LNCAP (cell line): ENCODE results near the gene PARD3B.

Source experiments
- TF ChIP-seq, protein P1 (sequence below): fragments of 450-650 bp; IDR thresholded peaks from 2 replicates; pipeline ENCODE4 v1.5.1; 2017; ENCODE audit warnings: mild to moderate bottlenecking

PARD3B gene

GRCh38 chr2:205169464-205169863 is 624.2 kb downstream of the PARD3B start:
- TF ChIP-seq, protein P1, sequence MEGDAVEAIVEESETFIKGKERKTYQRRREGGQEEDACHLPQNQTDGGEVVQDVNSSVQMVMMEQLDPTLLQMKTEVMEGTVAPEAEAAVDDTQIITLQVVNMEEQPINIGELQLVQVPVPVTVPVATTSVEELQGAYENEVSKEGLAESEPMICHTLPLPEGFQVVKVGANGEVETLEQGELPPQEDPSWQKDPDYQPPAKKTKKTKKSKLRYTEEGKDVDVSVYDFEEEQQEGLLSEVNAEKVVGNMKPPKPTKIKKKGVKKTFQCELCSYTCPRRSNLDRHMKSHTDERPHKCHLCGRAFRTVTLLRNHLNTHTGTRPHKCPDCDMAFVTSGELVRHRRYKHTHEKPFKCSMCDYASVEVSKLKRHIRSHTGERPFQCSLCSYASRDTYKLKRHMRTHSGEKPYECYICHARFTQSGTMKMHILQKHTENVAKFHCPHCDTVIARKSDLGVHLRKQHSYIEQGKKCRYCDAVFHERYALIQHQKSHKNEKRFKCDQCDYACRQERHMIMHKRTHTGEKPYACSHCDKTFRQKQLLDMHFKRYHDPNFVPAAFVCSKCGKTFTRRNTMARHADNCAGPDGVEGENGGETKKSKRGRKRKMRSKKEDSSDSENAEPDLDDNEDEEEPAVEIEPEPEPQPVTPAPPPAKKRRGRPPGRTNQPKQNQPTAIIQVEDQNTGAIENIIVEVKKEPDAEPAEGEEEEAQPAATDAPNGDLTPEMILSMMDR: no peak

GRCh38 chr2:205170399-205170798 is 625.1 kb downstream of the PARD3B start:
- TF ChIP-seq, protein P1: no peak

DNA sequence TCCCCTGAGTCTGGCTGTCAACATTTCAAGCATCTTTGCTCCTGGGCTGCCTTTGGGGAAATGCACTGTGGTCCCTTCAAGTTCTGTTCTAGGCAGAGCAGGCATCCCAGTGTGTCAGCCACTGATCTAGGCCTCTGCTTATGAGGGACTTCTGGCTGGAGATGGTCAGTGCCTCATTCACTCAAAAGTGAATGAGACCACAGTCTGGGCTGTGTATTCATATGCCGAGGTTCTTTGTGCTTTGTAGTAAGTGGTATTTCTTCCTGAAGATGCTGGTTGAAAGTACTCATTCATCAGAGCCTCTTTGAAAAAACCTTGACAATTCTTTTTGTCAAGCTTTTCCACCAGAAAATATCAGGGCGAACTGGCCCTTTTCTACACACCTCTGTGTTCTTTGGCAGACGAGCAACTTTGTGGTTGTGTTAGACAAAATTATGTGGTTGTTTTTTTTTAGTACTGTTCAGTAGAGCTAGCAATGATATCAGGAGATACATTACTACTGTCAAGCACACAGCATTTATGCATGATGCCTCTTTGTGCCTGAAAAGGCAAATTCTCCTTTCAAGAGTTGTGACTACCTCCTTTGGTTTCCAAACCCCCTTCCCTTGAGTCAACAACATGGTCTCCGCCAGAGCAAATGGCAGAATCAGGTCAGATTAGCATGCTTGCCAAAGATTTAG is 626.1 kb downstream of the PARD3B start:
- TF ChIP-seq, protein P1: no peak

DNA sequence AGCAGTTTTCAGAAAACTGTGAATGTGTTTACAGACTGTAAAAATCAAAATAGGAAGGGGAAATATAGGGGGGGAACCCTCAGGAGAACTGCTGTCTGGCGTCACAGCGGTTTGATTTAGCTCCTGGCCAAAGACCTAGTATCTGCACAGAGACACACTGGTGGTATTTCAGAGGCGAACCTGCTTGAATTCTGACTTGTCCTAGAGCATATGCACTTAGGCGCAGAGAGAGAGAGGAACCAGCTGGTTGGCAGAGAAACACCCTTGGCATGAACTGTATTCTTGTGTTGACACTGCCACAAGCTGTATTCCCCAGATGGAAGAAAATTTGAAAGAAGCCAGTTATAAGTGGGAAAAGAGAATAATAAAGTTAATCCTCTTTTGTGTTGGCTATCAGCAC is 630.6 kb downstream of the PARD3B start:
- TF ChIP-seq, protein P1: no peak

- TF ChIP-seq, protein P1: no peak
These were observed 631.3 kb downstream of the PARD3B start for GRCh38 chr2:205176546-205176945.

GRCh38 chr2:205177546-205177945 is 632.3 kb downstream of the PARD3B start:
- TF ChIP-seq, protein P1: no peak

DNA sequence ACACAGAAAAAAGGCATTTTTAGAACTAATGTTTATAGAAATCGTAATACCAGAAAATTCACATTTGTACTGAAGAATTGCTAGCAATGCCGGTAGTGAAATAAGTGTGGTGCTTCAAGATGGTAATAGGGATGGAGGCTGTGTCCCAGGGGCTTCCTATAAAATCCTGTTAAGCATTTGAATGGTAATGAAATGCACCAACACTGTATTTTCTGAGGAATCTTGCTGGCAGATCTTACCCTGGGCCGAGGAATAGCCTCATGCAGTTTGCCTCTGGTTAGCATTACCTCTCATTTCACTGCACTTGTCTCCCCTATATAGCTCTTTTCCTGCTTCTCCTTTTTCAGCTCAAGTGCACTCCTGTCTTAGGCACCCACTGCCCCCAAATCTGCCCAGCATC is 635.5 kb downstream of the PARD3B start:
- TF ChIP-seq, protein P1: no peak

DNA sequence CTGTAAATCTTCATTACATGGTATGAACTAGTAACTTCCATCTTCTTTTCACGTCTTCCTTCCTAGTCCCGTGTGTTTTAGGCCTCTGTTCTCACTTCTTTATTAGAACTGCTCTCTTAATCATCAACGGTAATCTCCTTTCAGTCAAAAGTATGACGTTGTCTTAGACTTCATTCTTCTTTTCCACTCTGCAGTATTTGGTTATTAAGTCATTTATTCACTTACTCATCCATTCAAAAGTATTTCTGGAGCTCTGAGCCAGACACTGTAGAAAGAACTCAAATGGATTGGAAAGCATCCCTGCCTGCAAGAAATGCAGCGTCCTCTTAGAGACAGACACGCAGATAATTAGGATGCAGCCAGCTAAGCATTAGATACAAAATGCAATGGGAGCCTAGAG is 642.5 kb downstream of the PARD3B start:
- TF ChIP-seq, protein P1: no peak
